ENCODE results near the gene CREB3L2. TPM values are rescaled to one million over a fixed set of nuclear protein-coding genes. Genes with fewer than 3 reads are reported as not detected.
A peak's percentile ranks its signal among the peaks of the same experiment; 100 is the strongest.
"Not testable (repeated sequence)": the region's sequence is repeated elsewhere in the genome, so short reads cannot be mapped to it uniquely, and the experiment has no call there.

CREB3L2 gene
- total and polyA plus RNA-seq, 2 of the 8 experiments (the other 6 are each of a cell fraction or from before 2014, with no cell fraction given) = 14.4 to 48.3 TPM

DNA sequence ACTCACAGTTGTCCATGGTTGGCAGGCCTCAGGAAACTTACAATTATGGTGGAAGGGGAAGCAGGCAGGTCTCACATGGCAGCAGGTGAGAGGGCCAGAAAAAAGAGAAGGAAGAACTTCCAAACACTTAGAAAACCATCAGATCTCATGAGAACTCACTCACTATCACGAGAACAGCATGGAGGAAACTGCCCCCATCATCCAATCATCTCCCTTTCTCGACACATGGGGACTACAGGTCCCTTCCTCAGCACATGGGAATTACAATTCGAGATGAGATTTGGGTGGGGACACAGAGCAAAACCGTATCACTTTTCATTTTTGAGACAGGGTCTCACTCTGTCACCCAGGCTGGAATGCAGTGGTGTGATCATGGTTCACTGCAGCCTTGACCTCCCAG, 12.3 kb upstream of the CREB3L2 start:
- H3K4ac ChIP-seq (replicated peaks; ENCODE audit: insufficient read length, low read depth, low read length); H3K79me2 ChIP-seq (ENCODE audit: control insufficient read depth in 1 of 2, insufficient read depth in 2 of 2, low read length in 2 of 2); H3K79me1 ChIP-seq (ENCODE audit: low read depth, low read length); H3K9ac ChIP-seq (replicated peaks in 1 of 4; ENCODE audit: extremely low read depth in 1 of 4, low read depth in 3 of 4, low read length in 3 of 4); H4K20me1 ChIP-seq (replicated peaks in 1 of 2; ENCODE audit: control insufficient read depth in 1 of 2, insufficient read depth in 2 of 2, low read length in 2 of 2); H3K23me2 ChIP-seq (ENCODE audit: low read depth, low read length); H2BK5ac ChIP-seq (ENCODE audit: low read depth, low read length); H3K27me3 ChIP-seq (replicated peaks in 1 of 4; ENCODE audit: control insufficient read depth in 3 of 4, extremely low read depth in 1 of 4, insufficient read depth in 3 of 4, low read length in 3 of 4); H3K27ac ChIP-seq (ENCODE audit: low read depth, low read length); H3K56ac ChIP-seq (replicated peaks; ENCODE audit: insufficient read length, low read depth, low read length); H2BK20ac ChIP-seq (ENCODE audit: low read length); H2BK120ac ChIP-seq (replicated peaks; ENCODE audit: low read depth, low read length); H3K14ac ChIP-seq (ENCODE audit: insufficient read length); H2AFZ ChIP-seq (ENCODE audit: low read length); FAIRE-seq; H4K91ac ChIP-seq (replicated peaks; ENCODE audit: insufficient read length, low read length); H3K9me3 ChIP-seq (ENCODE audit: insufficient read depth in 2 of 2, low read depth in 1 of 2, low read length in 1 of 2); H3K36me3 ChIP-seq (ENCODE audit: control insufficient read depth in 2 of 4, insufficient read depth in 4 of 4, low read length in 3 of 4); H2BK12ac ChIP-seq (ENCODE audit: low read depth, low read length); H3K4me3 ChIP-seq (ENCODE audit: extremely low read depth in 1 of 4, insufficient read depth in 2 of 4, low read depth in 3 of 4, low read length in 4 of 4); H3K4me1 ChIP-seq (replicated peaks in 1 of 4; ENCODE audit: control insufficient read depth in 3 of 4, insufficient read depth in 4 of 4, low read length in 3 of 4); H4K5ac ChIP-seq (ENCODE audit: insufficient read length, low read depth, low read length); H3K4me2 ChIP-seq (ENCODE audit: insufficient read depth in 1 of 2, low read depth in 2 of 2, low read length in 2 of 2); H2BK15ac ChIP-seq (ENCODE audit: low read length); DNase-seq (ENCODE audit: low read depth in 1 of 2, low spot score in 2 of 2); H4K8ac ChIP-seq (ENCODE audit: extremely low read depth, insufficient read depth, low read length); H3K23ac ChIP-seq (ENCODE audit: insufficient read length): not testable (repeated sequence)
- POLR2A ChIA-PET (ENCODE audit: partially characterized antibody) = interaction anchor here (1.7 kb wide), 1 partner anchor 193 kb away, joined by 4 read pairs; no protein-coding TSS in a partner anchor
- Histone ChIP-seq H3K18ac (ENCODE audit: extremely low read depth, low read length) (peak overlapping the region; percentile 57; the same call in 1 of the 2 replicates), H2AK5ac (ENCODE audit: low read depth, low read length) (0 out of 2 replicates have a peak overlapping the region, but pooled peaks have one; percentile 65)
- CTCF ChIA-PET (ENCODE audit: partially characterized antibody) = interaction anchor here (1.0 to 5.6 kb wide), 5 partner anchors 11 to 198 kb away, joined by 3 to 36 read pairs (median 8); partner anchors contain the start of gene CREB3L2
- 86% methylated on average over 4 of the region's 4 CpGs; no CpG with 5 or more reads in 1 of the 2 experiments for WGBS, 2 experiments (ENCODE audit: extremely low coverage in 1 of 2, insufficient coverage in 1 of 2, insufficient read length in 1 of 2, insufficient replicate concordance in 2 of 2, low coverage in 1 of 2, low lambda C conversion rate in 2 of 2, missing lambda C conversion rate in 1 of 2)
